ENCODE results near the gene RGS3.

- TF ChIP-seq CTCF (conservative IDR thresholded peaks at IDR 0.05 in 1 of 2, IDR thresholded peaks at IDR 0.05 in 1 of 2; ENCODE audit: extremely low read depth in 1 of 2, insufficient read depth in 1 of 2, low read depth in 1 of 2, low read length in 2 of 2) (no peak), EZH2 (IDR thresholded peaks at IDR 0.05; ENCODE audit: borderline replicate concordance, low read length) (no peak)
Measured at GRCh38 chr9:113569472-113570060, 106.0 kb downstream of the RGS3 start.
